GM23338 (cell line): ENCODE data around the gene CHST15. TPM values are rescaled to one million over a fixed set of nuclear protein-coding genes. Genes with fewer than 3 reads are reported as not detected.

ENCODE experiments used
- ATAC-seq: fragments of 200-7000 bp; cut with Tn5 transposase; 3 replicates; pipeline ENCODE4 v1.9.1; 2020
- DNase-seq: peaks from one replicate; pipeline ENCODE4 v3.0.0-alpha.2; 2015; ENCODE audit warnings: low spot score
- H2AFZ ChIP-seq: fragments of 200-600 bp; sonication (generic); 2 replicates; pipeline ENCODE4 v1.8.0; 2016; ENCODE audit warnings: antibody characterized with exemption, mild to moderate bottlenecking, moderate library complexity
- H3F3A ChIP-seq: fragments of 200-600 bp; sonication (generic); replicated peaks from 2 replicates; pipeline ENCODE4 v1.8.0; 2017; ENCODE audit warnings: antibody characterized with exemption, mixed run types, low read depth
- H3K27ac ChIP-seq: fragments of 200-600 bp; sonication (generic); 2 replicates; pipeline ENCODE4 v1.6.1; 2016; ENCODE audit warnings: low read depth
- H3K27me3 ChIP-seq: fragments of 200-600 bp; sonication (generic); 2 replicates; pipeline ENCODE4 v1.8.0; 2016; ENCODE audit warnings: mild to moderate bottlenecking, mixed run types, moderate library complexity; ENCODE audit not compliant: insufficient read depth
- H3K36me3 ChIP-seq: fragments of 200-600 bp; sonication (generic); 2 replicates; pipeline ENCODE4 v1.8.0; 2016; ENCODE audit warnings: mild to moderate bottlenecking; ENCODE audit not compliant: insufficient read depth
- H3K4me1 ChIP-seq: fragments of 200-600 bp; sonication (generic); 2 replicates; pipeline ENCODE4 v1.8.0; 2016; ENCODE audit warnings: mild to moderate bottlenecking, moderate library complexity; ENCODE audit not compliant: insufficient read depth
- H3K4me2 ChIP-seq: fragments of 200-600 bp; sonication (generic); 2 replicates; pipeline ENCODE4 v1.7.1; 2017; ENCODE audit warnings: mixed run types
- H3K4me3 ChIP-seq: fragments of 200-600 bp; sonication (generic); 2 replicates; pipeline ENCODE4 v1.6.1; 2016; ENCODE audit warnings: mixed run types
- H3K79me2 ChIP-seq: fragments of 200-600 bp; sonication (generic); replicated peaks from 2 replicates; pipeline ENCODE4 v1.8.0; 2017; ENCODE audit warnings: mild to moderate bottlenecking; ENCODE audit not compliant: insufficient read depth
- H3K9me2 ChIP-seq: fragments of 200-600 bp; sonication (generic); 2 replicates; pipeline ENCODE4 v1.8.0; 2017; ENCODE audit not compliant: insufficient read depth
- H4K20me1 ChIP-seq: fragments of 200-600 bp; sonication (generic); replicated peaks from 2 replicates; pipeline ENCODE4 v1.8.0; 2017; ENCODE audit warnings: mild to moderate bottlenecking; ENCODE audit not compliant: insufficient read depth
- H3K27ac Mint-ChIP-seq: 2 replicates; pipeline ENCODE4 v1.8.0; 2020; ENCODE audit warnings: inconsistent platforms, mild to moderate bottlenecking, moderate library complexity, mixed read lengths
- H3K27me3 Mint-ChIP-seq: 3 replicates; pipeline ENCODE4 v1.8.0; 2022; ENCODE audit warnings: low read depth, mild to moderate bottlenecking, moderate library complexity, mixed read lengths, inconsistent platforms; ENCODE audit not compliant: insufficient read depth, poor library complexity
- H3K36me3 Mint-ChIP-seq: 3 replicates; pipeline ENCODE4 v1.8.0; 2021; ENCODE audit warnings: low read depth, mild to moderate bottlenecking, inconsistent platforms, moderate library complexity, mixed read lengths
- H3K4me1 Mint-ChIP-seq: 3 replicates; pipeline ENCODE4 v1.8.0; 2020; ENCODE audit warnings: mild to moderate bottlenecking, inconsistent platforms, mixed read lengths
- H3K4me3 Mint-ChIP-seq: 3 replicates; pipeline ENCODE4 v1.8.0; 2021; ENCODE audit warnings: moderate library complexity, mild to moderate bottlenecking, inconsistent platforms, mixed read lengths
- H3K9me3 Mint-ChIP-seq: 3 replicates; pipeline ENCODE4 v1.8.0; 2020; ENCODE audit warnings: moderate library complexity, mild to moderate bottlenecking, inconsistent platforms, mixed read lengths
- CREB1 ChIP-seq: fragments of 250-450 bp; sonication (Bioruptor Pico); IDR thresholded peaks from 2 replicates; pipeline ENCODE4 v1.5.0; 2020; ENCODE audit warnings: low read depth, mild to moderate bottlenecking, moderate library complexity
- CTCF ChIP-seq, 2 experiments: fragments of 200-600 bp in 1 of 2; sonication (generic) in 1 of 2; conservative IDR thresholded peaks; 2 replicates each; pipeline versions ENCODE4 v1.5.1 to v1.6.1; 2016 to 2017; ENCODE audit warnings: antibody characterized with exemption in 2 of 2, low read depth in 2 of 2, mild to moderate bottlenecking in 2 of 2, moderate library complexity in 1 of 2
- ETS1 ChIP-seq: IDR thresholded peaks from 2 replicates; pipeline ENCODE4 v1.6.1; 2016; ENCODE audit warnings: antibody characterized with exemption
- EZH2 ChIP-seq: fragments of 200-600 bp; sonication (generic); IDR thresholded peaks from one replicate; pipeline ENCODE4 v1.8.0; 2017; ENCODE audit warnings: antibody characterized with exemption, mild to moderate bottlenecking, low read depth; ENCODE audit not compliant: unreplicated experiment
- EZH2phosphoT487 ChIP-seq: fragments of 200-600 bp; sonication (generic); IDR thresholded peaks from one replicate; pipeline ENCODE4 v1.8.1; 2018; ENCODE audit warnings: antibody characterized with exemption; ENCODE audit not compliant: unreplicated experiment
- JUNB ChIP-seq: IDR thresholded peaks from one replicate; pipeline ENCODE4 v1.6.1; 2016; ENCODE audit warnings: antibody characterized with exemption; ENCODE audit not compliant: unreplicated experiment
- NANOG ChIP-seq: IDR thresholded peaks from 2 replicates; pipeline ENCODE4 v1.6.1; 2016; ENCODE audit warnings: antibody characterized with exemption, borderline replicate concordance
- POLR2AphosphoS5 ChIP-seq: IDR thresholded peaks from 2 replicates; pipeline ENCODE4 v1.6.1; 2016; ENCODE audit warnings: antibody characterized with exemption, low read depth
- REST ChIP-seq: IDR thresholded peaks from one replicate; pipeline ENCODE4 v1.6.1; 2018; ENCODE audit warnings: antibody characterized with exemption; ENCODE audit not compliant: unreplicated experiment
- STAT1 ChIP-seq: IDR thresholded peaks from one replicate; pipeline ENCODE4 v1.6.1; 2016; ENCODE audit warnings: antibody characterized with exemption; ENCODE audit not compliant: unreplicated experiment
- ZNF114 ChIP-seq: fragments of 250-450 bp; sonication (Bioruptor Pico); IDR thresholded peaks from 2 replicates; pipeline ENCODE4 v1.5.0; 2020; ENCODE audit warnings: mild to moderate bottlenecking, moderate library complexity
- ZNF331 ChIP-seq: fragments of 250-450 bp; sonication (Bioruptor Pico); IDR thresholded peaks from 2 replicates; pipeline ENCODE4 v1.5.0; 2020; ENCODE audit warnings: low read depth, mild to moderate bottlenecking, moderate library complexity
- ZNF462 ChIP-seq: fragments of 250-450 bp; sonication (Bioruptor Pico); IDR thresholded peaks from 2 replicates; pipeline ENCODE4 v1.5.0; 2020; ENCODE audit warnings: mild to moderate bottlenecking, moderate library complexity
- polyA plus RNA-seq: library from polyadenylated mRNA; unstranded; fragments of >200 nt; fragmentation: Nextera tagmentation; extraction: Ambion mirVana; gene quantifications from 2 replicates; pipeline ENCODE4 v1.2.1, GENCODE V29; 2016
- total RNA-seq: library from RNA; depleted of rRNA; stranded (reverse); fragments of >200 nt; shearing (Covaris generic); gene quantifications from 2 replicates; pipeline ENCODE4 v1.2.3, GENCODE V29; 2014

The CHST15 gene
- total and polyA plus RNA-seq, 2 experiments from 2014 or later, result 2.6 to 11.2 TPM

GRCh38 chr10:124032087-124032935 is 61.1 kb downstream of the CHST15 start:
- no peak overlapping the region for H3K4me3 Mint-ChIP-seq

More at GRCh38 chr10:124032087-124032935, 61.1 kb downstream of the CHST15 start:
- Histone ChIP-seq H3K27me3 (no peaks in the 10 kb centered on the region), H3K79me2 (no peaks in the 10 kb centered on the region), H3K4me1 (peaks cover 21% of the 10 kb centered on the region), H2AFZ (no peak overlapping the region), H3K36me3 (no peaks in the 10 kb centered on the region), H3K4me2 (peak overlapping the region; percentile 11; the same call in 1 of the 2 replicates), H3K4me3 (no peak overlapping the region), H3K9me2 (no peaks in the 10 kb centered on the region), H3F3A (no peaks in the 10 kb centered on the region), H3K27ac (no peak overlapping the region), H4K20me1 (no peaks in the 10 kb centered on the region)
- peaks cover 8% of the 10 kb centered on the region for H3K27me3 Mint-ChIP-seq
- H3K4me1 Mint-ChIP-seq, result peaks cover 32% of the 10 kb centered on the region
- H3K9me3 Mint-ChIP-seq, result no peaks in the 10 kb centered on the region; the same call in 2 of the 3 replicates
- DNase-seq (no peak), ATAC-seq (no peak)
- no peak for TF ChIP-seq JUNB
- TF ChIP-seq ZNF462, result no peak
- no peak for TF ChIP-seq CTCF (conservative IDR thresholded peaks at IDR 0.05; ENCODE audit: low read depth in 2 of 2)
- TF ChIP-seq REST, result no peak
- no peak for TF ChIP-seq ETS1
- no peak for TF ChIP-seq EZH2phosphoT487
- TF ChIP-seq EZH2, result no peak
- TF ChIP-seq POLR2AphosphoS5, result no peak
- TF ChIP-seq ZNF331 (CRISPR knock-in tag), result no peak
- TF ChIP-seq ZNF114 (CRISPR knock-in tag), result no peak
- no peak for TF ChIP-seq NANOG
- no peak for TF ChIP-seq STAT1
- no peak for TF ChIP-seq CREB1
- peaks cover 4% of the 10 kb centered on the region; the same call in 2 of the 3 replicates for H3K36me3 Mint-ChIP-seq
- peak overlapping the region; percentile 31 for H3K27ac Mint-ChIP-seq
